Ovary (tissue), 3 donors: ENCODE measurements around the gene DOK3.

Experiments used
- EP300 ChIP-seq: sonication (generic); formaldehyde crosslinking; IDR thresholded peaks from one replicate; pipeline ENCODE4 v1.6.1; 2017; ENCODE audit warnings: antibody characterized with exemption
- POLR2A ChIP-seq: fragments of 450-650 bp; IDR thresholded peaks from one replicate; pipeline ENCODE4 v1.6.1; 2017; ENCODE audit warnings: antibody characterized with exemption, mild to moderate bottlenecking, moderate library complexity
- TF ChIP-seq, protein P1 (sequence below), 3 donors: fragments of 450-650 bp in 2 of 3; fragments of 200-600 bp in 1 of 3; IDR thresholded peaks; one replicate each; pipeline versions ENCODE4 v1.5.1 to v1.8.0; 2016 to 2022; ENCODE audit warnings: antibody characterized with exemption in 3 of 3, mild to moderate bottlenecking in 1 of 3
- donor health status: DM: no; HTN: no; CAD: no.

DNA sequence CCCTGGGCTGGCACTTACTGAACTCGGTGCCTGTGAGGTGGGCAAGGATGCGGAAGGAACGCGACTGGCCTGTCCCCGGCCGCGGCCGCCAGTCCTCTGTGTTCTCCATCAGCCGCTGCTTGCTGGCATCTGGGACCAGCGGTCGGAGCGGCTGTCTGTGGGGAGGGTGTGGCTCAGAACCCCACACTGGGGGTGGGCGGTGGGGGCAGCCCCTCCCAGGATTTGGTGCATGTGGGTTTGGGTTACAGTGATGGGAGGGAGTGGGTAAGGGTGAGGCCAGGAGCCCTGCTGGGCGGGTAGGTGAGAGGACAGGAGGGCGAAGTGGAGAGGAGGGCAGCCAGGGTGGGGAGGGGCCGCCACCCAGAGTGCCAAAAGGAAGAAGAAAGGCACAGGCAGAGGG lies 18.6 kb downstream of the DOK3 start:
- no peak for TF ChIP-seq POLR2A
- TF ChIP-seq, protein P1, sequence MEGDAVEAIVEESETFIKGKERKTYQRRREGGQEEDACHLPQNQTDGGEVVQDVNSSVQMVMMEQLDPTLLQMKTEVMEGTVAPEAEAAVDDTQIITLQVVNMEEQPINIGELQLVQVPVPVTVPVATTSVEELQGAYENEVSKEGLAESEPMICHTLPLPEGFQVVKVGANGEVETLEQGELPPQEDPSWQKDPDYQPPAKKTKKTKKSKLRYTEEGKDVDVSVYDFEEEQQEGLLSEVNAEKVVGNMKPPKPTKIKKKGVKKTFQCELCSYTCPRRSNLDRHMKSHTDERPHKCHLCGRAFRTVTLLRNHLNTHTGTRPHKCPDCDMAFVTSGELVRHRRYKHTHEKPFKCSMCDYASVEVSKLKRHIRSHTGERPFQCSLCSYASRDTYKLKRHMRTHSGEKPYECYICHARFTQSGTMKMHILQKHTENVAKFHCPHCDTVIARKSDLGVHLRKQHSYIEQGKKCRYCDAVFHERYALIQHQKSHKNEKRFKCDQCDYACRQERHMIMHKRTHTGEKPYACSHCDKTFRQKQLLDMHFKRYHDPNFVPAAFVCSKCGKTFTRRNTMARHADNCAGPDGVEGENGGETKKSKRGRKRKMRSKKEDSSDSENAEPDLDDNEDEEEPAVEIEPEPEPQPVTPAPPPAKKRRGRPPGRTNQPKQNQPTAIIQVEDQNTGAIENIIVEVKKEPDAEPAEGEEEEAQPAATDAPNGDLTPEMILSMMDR (IDR thresholded peaks at IDR 0.05): no peak
- no peak for TF ChIP-seq EP300
